ENCODE data around the gene HADHA.

Gene HADHA

DNA sequence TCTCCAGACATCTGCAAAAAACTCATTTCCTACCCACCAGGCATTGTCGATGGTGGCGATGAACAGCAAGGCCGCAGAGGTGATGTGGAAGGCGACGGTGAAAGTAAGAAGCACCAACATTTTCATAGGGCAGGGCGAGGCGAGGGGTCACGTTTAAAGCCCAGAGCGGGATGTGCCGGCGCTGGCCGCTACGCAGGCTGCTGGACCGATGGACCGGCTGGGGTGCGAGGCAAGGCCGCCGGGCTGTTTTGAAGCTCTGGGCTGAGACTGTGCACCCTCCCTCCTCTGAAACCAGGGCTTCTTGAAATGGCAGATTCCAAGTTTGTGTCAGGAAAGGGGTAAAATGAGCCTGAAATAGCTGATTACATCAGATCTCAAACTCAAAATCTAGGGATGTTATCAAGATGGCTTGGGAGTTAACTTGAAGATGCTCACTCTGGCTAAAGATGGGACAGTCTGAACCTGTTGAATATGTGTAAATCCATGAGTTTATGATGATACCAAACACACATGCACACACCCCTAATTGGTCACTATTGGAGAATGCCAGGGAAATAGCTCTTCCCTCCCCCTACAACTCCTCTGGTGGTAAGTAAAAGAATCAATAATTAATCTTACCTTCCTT, 103.2 kb downstream of the HADHA start:
- no peak for DNase-seq (ENCODE audit: low read depth in 2 of 2)
